ENCODE data around the gene BLOC1S1. TPM values are rescaled to one million over a fixed set of nuclear protein-coding genes. Genes with fewer than 3 reads are reported as not detected.

The BLOC1S1 gene
- polyA plus RNA-seq, 1 donor (not counting 4 experiments of a cell fraction or from before 2014, with no cell fraction given), result 62.5 TPM

DNA sequence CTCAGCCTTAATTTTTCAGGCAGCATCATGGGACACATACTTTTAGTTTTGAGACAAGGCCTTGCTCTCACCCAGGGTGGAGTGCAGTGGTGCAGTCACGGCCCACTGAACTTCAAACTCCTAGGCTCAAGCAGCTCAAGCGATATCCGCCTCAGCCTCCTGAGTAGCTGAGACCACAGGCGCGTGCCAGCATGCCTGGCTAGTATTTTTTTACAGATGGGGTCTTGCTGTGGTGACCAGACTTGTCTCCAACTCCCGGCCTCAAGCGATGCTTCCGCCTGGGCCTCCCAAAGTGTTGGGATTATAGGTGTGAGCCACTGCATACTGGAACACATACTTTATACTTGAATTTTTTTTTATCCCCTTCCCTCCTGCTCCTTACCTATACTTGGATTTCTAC, 7.1 kb downstream of the BLOC1S1 start:
- peaks cover 38% of the 10 kb centered on the region for H3K4me1 ChIP-seq (ENCODE audit: control insufficient read depth, extremely low read depth, insufficient read depth, low read length)
- dilution Hi-C loops (cut with MboI; ENCODE audit: extremely low pct_ligation_motif_present, low sequenced_read_pairs), result loop anchor here (5.0 kb wide), 1 partner anchor 36 kb away; no protein-coding TSS in a partner anchor

DNA sequence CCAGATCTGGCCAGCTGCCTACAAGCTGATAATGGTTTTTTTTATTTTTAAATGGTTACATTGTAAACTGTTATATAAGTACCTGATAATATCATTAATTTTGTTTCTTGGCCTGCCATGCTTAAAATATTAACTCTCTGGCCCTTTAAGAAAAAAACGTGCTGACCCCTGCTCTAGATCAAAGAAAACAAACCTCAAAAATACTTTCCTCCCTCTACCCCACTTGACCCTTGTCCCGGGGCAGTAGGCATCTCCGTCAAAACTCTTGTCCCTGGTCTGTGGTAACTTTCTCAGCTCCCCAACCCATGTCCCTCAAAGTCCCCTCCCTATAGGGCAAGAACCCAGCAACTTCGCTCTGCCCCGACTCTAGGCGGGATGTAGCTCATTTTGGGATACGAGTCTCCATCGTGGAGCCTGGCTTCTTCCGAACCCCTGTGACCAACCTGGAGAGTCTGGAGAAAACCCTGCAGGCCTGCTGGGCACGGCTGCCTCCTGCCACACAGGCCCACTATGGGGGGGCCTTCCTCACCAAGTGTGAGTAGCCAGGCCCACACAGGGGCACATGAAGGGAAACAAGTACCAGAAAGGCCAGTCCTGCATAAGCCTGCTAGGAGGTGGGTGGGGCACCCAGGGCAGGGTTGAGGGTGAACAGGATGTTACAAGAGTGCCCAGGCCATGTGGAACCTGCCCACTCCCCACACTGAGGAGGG, 7.8 kb downstream of the BLOC1S1 start:
- Histone ChIP-seq H3K9ac (ENCODE audit: control insufficient read depth, extremely low read depth, insufficient read depth, low read length) (no peak overlapping the region), H3K27me3 (ENCODE audit: control insufficient read depth, extremely low read depth, insufficient read depth, low read length) (no peaks in the 10 kb centered on the region), H3K4me1 (ENCODE audit: control insufficient read depth, extremely low read depth, insufficient read depth, low read length) (peaks cover 33% of the 10 kb centered on the region), H4K20me1 (ENCODE audit: control insufficient read depth, extremely low read depth, insufficient read depth, low read length) (no peaks in the 10 kb centered on the region), H3K27ac (ENCODE audit: control insufficient read depth, insufficient read depth, low read length) (no peak overlapping the region), H3K4me2 (ENCODE audit: control insufficient read depth, extremely low read depth, insufficient read depth, low read depth, low read length) (no peak overlapping the region), H3K4me3 (ENCODE audit: control insufficient read depth in 2 of 3, extremely low read depth in 1 of 3, insufficient read depth in 2 of 3, low read depth in 1 of 3, low read length in 3 of 3) (no peak overlapping the region), H3K9me1 (ENCODE audit: control insufficient read depth, extremely low read depth, insufficient read depth, low read length) (no peaks in the 10 kb centered on the region), H2AFZ (ENCODE audit: control insufficient read depth, low read length) (no peak overlapping the region), H3K79me2 (ENCODE audit: control insufficient read depth, insufficient read depth, low read length) (peaks cover 19% of the 10 kb centered on the region), H3K36me3 (ENCODE audit: control insufficient read depth in 2 of 2, extremely low read depth in 1 of 2, insufficient read depth in 2 of 2, low read length in 2 of 2) (peaks cover 20 to 24% of the 10 kb centered on the region in 2 experiments), H3K9me3 (ENCODE audit: control insufficient read depth, low read depth, low read length) (no peaks in the 10 kb centered on the region)
- TF ChIP-seq EZH2 (IDR thresholded peaks at IDR 0.05; ENCODE audit: low read length), result no peak
- TF ChIP-seq, protein P1, sequence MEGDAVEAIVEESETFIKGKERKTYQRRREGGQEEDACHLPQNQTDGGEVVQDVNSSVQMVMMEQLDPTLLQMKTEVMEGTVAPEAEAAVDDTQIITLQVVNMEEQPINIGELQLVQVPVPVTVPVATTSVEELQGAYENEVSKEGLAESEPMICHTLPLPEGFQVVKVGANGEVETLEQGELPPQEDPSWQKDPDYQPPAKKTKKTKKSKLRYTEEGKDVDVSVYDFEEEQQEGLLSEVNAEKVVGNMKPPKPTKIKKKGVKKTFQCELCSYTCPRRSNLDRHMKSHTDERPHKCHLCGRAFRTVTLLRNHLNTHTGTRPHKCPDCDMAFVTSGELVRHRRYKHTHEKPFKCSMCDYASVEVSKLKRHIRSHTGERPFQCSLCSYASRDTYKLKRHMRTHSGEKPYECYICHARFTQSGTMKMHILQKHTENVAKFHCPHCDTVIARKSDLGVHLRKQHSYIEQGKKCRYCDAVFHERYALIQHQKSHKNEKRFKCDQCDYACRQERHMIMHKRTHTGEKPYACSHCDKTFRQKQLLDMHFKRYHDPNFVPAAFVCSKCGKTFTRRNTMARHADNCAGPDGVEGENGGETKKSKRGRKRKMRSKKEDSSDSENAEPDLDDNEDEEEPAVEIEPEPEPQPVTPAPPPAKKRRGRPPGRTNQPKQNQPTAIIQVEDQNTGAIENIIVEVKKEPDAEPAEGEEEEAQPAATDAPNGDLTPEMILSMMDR (optimal IDR thresholded peaks at IDR 0.05 in 1 of 3, IDR thresholded peaks at IDR 0.05 in 1 of 3, conservative IDR thresholded peaks at IDR 0.05 in 1 of 3; ENCODE audit: extremely low read depth in 1 of 3, insufficient read depth in 2 of 3, low read length in 3 of 3), result no peak
- dilution Hi-C loops (cut with MboI; ENCODE audit: extremely low pct_ligation_motif_present, low sequenced_read_pairs), result loop anchor here (5.0 kb wide), 1 partner anchor 36 kb away; no protein-coding TSS in a partner anchor
- no peak for FAIRE-seq
- no peak for DNase-seq (ENCODE audit: low read depth, low spot score)

More for the DNA sequence above, 7.1 kb downstream of the BLOC1S1 start:
- no peak overlapping the region for H3K27ac ChIP-seq (ENCODE audit: control insufficient read depth, insufficient read depth, low read length)
- no peak for TF ChIP-seq EZH2 (IDR thresholded peaks at IDR 0.05; ENCODE audit: low read length)
- TF ChIP-seq, protein P1 (optimal IDR thresholded peaks at IDR 0.05 in 1 of 3, IDR thresholded peaks at IDR 0.05 in 1 of 3, conservative IDR thresholded peaks at IDR 0.05 in 1 of 3; ENCODE audit: extremely low read depth in 1 of 3, insufficient read depth in 2 of 3, low read length in 3 of 3), result no peak
- H3K4me2 ChIP-seq (ENCODE audit: control insufficient read depth, extremely low read depth, insufficient read depth, low read depth, low read length), result no peak overlapping the region
- H3K79me2 ChIP-seq (ENCODE audit: control insufficient read depth, insufficient read depth, low read length), result peaks cover 16% of the 10 kb centered on the region
- H3K9me3 ChIP-seq (ENCODE audit: control insufficient read depth, low read depth, low read length), result no peaks in the 10 kb centered on the region
- DNase-seq (ENCODE audit: low read depth, low spot score) (no peak), FAIRE-seq (no peak)
- H3K36me3 ChIP-seq (ENCODE audit: control insufficient read depth in 2 of 2, extremely low read depth in 1 of 2, insufficient read depth in 2 of 2, low read length in 2 of 2), result peaks cover 20 to 24% of the 10 kb centered on the region in 2 experiments
- no peaks in the 10 kb centered on the region for H3K9me1 ChIP-seq (ENCODE audit: control insufficient read depth, extremely low read depth, insufficient read depth, low read length)
- no peak overlapping the region for H3K4me3 ChIP-seq (ENCODE audit: control insufficient read depth in 2 of 3, extremely low read depth in 1 of 3, insufficient read depth in 2 of 3, low read depth in 1 of 3, low read length in 3 of 3)
- no peak overlapping the region for H2AFZ ChIP-seq (ENCODE audit: control insufficient read depth, low read length)
- H4K20me1 ChIP-seq (ENCODE audit: control insufficient read depth, extremely low read depth, insufficient read depth, low read length), result no peaks in the 10 kb centered on the region
- H3K27me3 ChIP-seq (ENCODE audit: control insufficient read depth, extremely low read depth, insufficient read depth, low read length), result no peaks in the 10 kb centered on the region
- H3K9ac ChIP-seq (ENCODE audit: control insufficient read depth, extremely low read depth, insufficient read depth, low read length), result no peak overlapping the region

Measured in keratinocyte (primary cell).